Testis (tissue), 2 donors: ENCODE measurements around the gene TRABD2B.

Experiments
- CTCF ChIP-seq, 3 experiments: fragments of 450-650 bp in 2 of 3; fragments of 200-600 bp in 1 of 3; sonication (generic) in 1 of 3; IDR thresholded peaks; one replicate each; pipeline ENCODE4 v1.5.1; 2016 to 2019; ENCODE audit warnings: antibody characterized with exemption in 3 of 3, mild to moderate bottlenecking in 2 of 3, moderate library complexity in 1 of 3
- POLR2A ChIP-seq: fragments of 450-650 bp; IDR thresholded peaks from one replicate; pipeline ENCODE4 v1.6.1; 2017; ENCODE audit warnings: antibody characterized with exemption, mild to moderate bottlenecking, moderate library complexity

DNA sequence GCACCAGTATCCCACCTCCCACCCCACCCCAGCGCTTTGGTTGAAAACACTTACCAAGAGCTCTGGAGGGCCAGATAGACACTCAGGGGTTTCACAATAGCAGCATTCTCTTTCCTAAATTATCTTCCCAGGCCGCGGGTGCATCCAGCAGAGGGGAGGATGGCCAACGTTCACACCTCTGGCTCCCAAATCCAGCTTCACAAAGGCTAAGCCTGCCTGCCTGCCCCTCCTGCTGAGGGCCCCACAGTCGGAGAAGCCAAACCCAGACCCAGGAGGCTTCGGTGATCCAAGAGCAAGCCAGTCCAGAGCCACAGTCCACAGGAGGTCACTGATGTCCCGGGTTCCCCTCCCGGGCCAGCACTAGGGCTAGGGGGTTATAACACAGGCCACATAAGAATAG lies 231.9 kb downstream of the TRABD2B start:
- TF ChIP-seq CTCF (IDR thresholded peaks at IDR 0.05) = no peak
- no peak for TF ChIP-seq POLR2A
